Endodermal cell (in vitro differentiated cells): ENCODE measurements around the gene SLC2A4. TPM values are rescaled to one million over a fixed set of nuclear protein-coding genes. Genes with fewer than 3 reads are reported as not detected.

Source experiments
- DNase-seq: peaks from one replicate; pipeline ENCODE4 v3.0.0-alpha.2; 2017
- H3K27ac ChIP-seq: 2 replicates; pipeline ENCODE4 v1.5.1; 2013; ENCODE audit warnings: mild to moderate bottlenecking, low read depth, low read length, moderate library complexity
- H3K27me3 ChIP-seq: 2 replicates; pipeline ENCODE4 v1.6.1; 2013; ENCODE audit warnings: mild to moderate bottlenecking, low read length, moderate library complexity; ENCODE audit not compliant: insufficient read depth, control insufficient read depth, poor library complexity, severe bottlenecking
- H3K36me3 ChIP-seq: 2 replicates; pipeline ENCODE4 v1.7.0; 2013; ENCODE audit warnings: mild to moderate bottlenecking, low read length, moderate library complexity; ENCODE audit not compliant: control insufficient read depth, insufficient read depth
- H3K4me1 ChIP-seq: one replicate; pipeline ENCODE4 v1.7.0; 2013; ENCODE audit warnings: low read length; ENCODE audit not compliant: control insufficient read depth, insufficient read depth
- H3K4me3 ChIP-seq: 2 replicates; pipeline ENCODE4 v1.5.1; 2013; ENCODE audit warnings: mild to moderate bottlenecking, low read length, moderate library complexity
- H3K9ac ChIP-seq: 2 replicates; pipeline ENCODE4 v1.6.1; 2013; ENCODE audit warnings: mild to moderate bottlenecking, low read length, moderate library complexity; ENCODE audit not compliant: poor library complexity, severe bottlenecking; ENCODE audit errors: extremely low read depth
- H3K9me3 ChIP-seq: 2 replicates; pipeline ENCODE4 v1.6.1; 2013; ENCODE audit warnings: mild to moderate bottlenecking, low read length, moderate library complexity; ENCODE audit not compliant: control insufficient read depth
- H3K27ac Mint-ChIP-seq: 2 replicates; pipeline ENCODE4 v1.8.0; 2020; ENCODE audit warnings: mixed read lengths
- H3K27me3 Mint-ChIP-seq: 2 replicates; pipeline ENCODE4 v1.8.0; 2021; ENCODE audit warnings: mild to moderate bottlenecking, mixed read lengths; ENCODE audit not compliant: insufficient read depth
- H3K36me3 Mint-ChIP-seq: 2 replicates; pipeline ENCODE4 v1.8.0; 2020; ENCODE audit warnings: low read depth, mixed read lengths
- H3K4me1 Mint-ChIP-seq: 2 replicates; pipeline ENCODE4 v1.8.0; 2020; ENCODE audit warnings: mixed read lengths
- H3K4me3 Mint-ChIP-seq: 2 replicates; pipeline ENCODE4 v1.8.0; 2020; ENCODE audit warnings: mild to moderate bottlenecking, moderate library complexity, mixed read lengths
- H3K9me3 Mint-ChIP-seq: 2 replicates; pipeline ENCODE4 v1.8.0; 2020; ENCODE audit warnings: mild to moderate bottlenecking, mixed read lengths
- CTCF ChIP-seq: fragments of 200-600 bp; sonication (generic); conservative IDR thresholded peaks from 2 replicates; pipeline ENCODE4 v1.5.0; 2021; ENCODE audit warnings: antibody characterized with exemption, mild to moderate bottlenecking
- WGBS, 2 experiments: methylation state at CpG; one replicate each; pipeline versions ENCODE4 v1.1.5 to v1.1.7; 2013; ENCODE audit warnings: missing lambda C conversion rate in 2 of 2, mixed read lengths in 1 of 2; ENCODE audit not compliant: insufficient coverage in 1 of 2, insufficient read length in 1 of 2; 5-methylcytosine and 5-hydroxymethylcytosine counted together
- total RNA-seq, 2 donors: library from RNA; stranded (reverse); fragmentation: NEBNext Ultra II Directional in 1 of 2; extraction: Animal tissue kit (Norgen Biotek cat#: 25700) in 1 of 2; gene quantifications; 2 replicates in 1 of 2; 3 replicates in 1 of 2; pipeline ENCODE4 v1.2.1, GENCODE V29; 2021

Gene SLC2A4
- total RNA-seq, 2 donors from 2014 or later: 2.2 to 5.4 TPM

- H3K4me3 Mint-ChIP-seq: no peak overlapping the region
- Histone ChIP-seq H3K9me3 (no peaks in the 10 kb centered on the region), H3K9ac (no peak overlapping the region), H3K27ac (no peak overlapping the region), H3K4me1 (no peaks in the 10 kb centered on the region), H3K27me3 (no peaks in the 10 kb centered on the region), H3K36me3 (peaks cover 48% of the 10 kb centered on the region), H3K4me3 (no peak overlapping the region)
- peaks cover 10% of the 10 kb centered on the region for H3K4me1 Mint-ChIP-seq
- no peaks in the 10 kb centered on the region for H3K27me3 Mint-ChIP-seq
- H3K27ac Mint-ChIP-seq: no peak overlapping the region
- no peak for DNase-seq
- peaks cover 44% of the 10 kb centered on the region for H3K36me3 Mint-ChIP-seq
- WGBS, 2 experiments: 97 to 100% methylated on average over 1 to 17 of the region's 19 CpGs
- H3K9me3 Mint-ChIP-seq: no peaks in the 10 kb centered on the region
- TF ChIP-seq CTCF: no peak
These were observed 43.6 kb downstream of the SLC2A4 start for GRCh38 chr17:7325031-7325528.

GRCh38 chr17:7326186-7326585, 44.7 kb downstream of the SLC2A4 start:
- Histone ChIP-seq H3K9ac (no peak overlapping the region), H3K9me3 (no peaks in the 10 kb centered on the region), H3K36me3 (peaks cover 38% of the 10 kb centered on the region), H3K4me1 (no peaks in the 10 kb centered on the region), H3K4me3 (no peak overlapping the region), H3K27me3 (no peaks in the 10 kb centered on the region), H3K27ac (no peak overlapping the region)
- H3K36me3 Mint-ChIP-seq: peaks cover 34% of the 10 kb centered on the region
- no peak overlapping the region for H3K4me3 Mint-ChIP-seq
- H3K9me3 Mint-ChIP-seq: no peaks in the 10 kb centered on the region
- no peaks in the 10 kb centered on the region for H3K27me3 Mint-ChIP-seq
- H3K4me1 Mint-ChIP-seq: peaks cover 10% of the 10 kb centered on the region
- no peak overlapping the region for H3K27ac Mint-ChIP-seq
- no peak for TF ChIP-seq CTCF
- 96 to 98% methylated on average over 7 to 11 of the region's 11 CpGs for WGBS, 2 experiments
- DNase-seq: no peak

GRCh38 chr17:7327056-7327455, 45.5 kb downstream of the SLC2A4 start:
- Histone ChIP-seq H3K9me3 (no peaks in the 10 kb centered on the region), H3K36me3 (peaks cover 34% of the 10 kb centered on the region), H3K4me3 (no peak overlapping the region), H3K4me1 (no peaks in the 10 kb centered on the region), H3K27me3 (no peaks in the 10 kb centered on the region), H3K27ac (no peak overlapping the region), H3K9ac (no peak overlapping the region)
- H3K4me1 Mint-ChIP-seq: peaks cover 10% of the 10 kb centered on the region
- H3K9me3 Mint-ChIP-seq: no peaks in the 10 kb centered on the region
- TF ChIP-seq CTCF: no peak
- H3K27ac Mint-ChIP-seq: no peak overlapping the region
- no peak overlapping the region for H3K4me3 Mint-ChIP-seq
- DNase-seq: no peak
- H3K27me3 Mint-ChIP-seq: no peaks in the 10 kb centered on the region
- peaks cover 25% of the 10 kb centered on the region for H3K36me3 Mint-ChIP-seq
- WGBS, 2 experiments: 92% methylated on average over 7 of the region's 7 CpGs; no CpG with 5 or more reads in 1 of the 2 experiments
